Fibroblast of mammary gland (primary cell): ENCODE measurements around the gene ZNF577.

Experiments used
- DNase-seq: peaks from one replicate; pipeline ENCODE4 v3.0.0-alpha.2; 2010; ENCODE audit warnings: low read depth
- H3K4me3 ChIP-seq: 2 replicates; pipeline ENCODE4 v1.5.1; 2011; ENCODE audit warnings: low read depth, mild to moderate bottlenecking, low read length, moderate library complexity; ENCODE audit not compliant: control insufficient read depth
- CTCF ChIP-seq: conservative IDR thresholded peaks from 2 replicates; pipeline ENCODE4 v1.5.1; 2011; ENCODE audit warnings: low read depth, low read length, inconsistent platforms; ENCODE audit not compliant: control insufficient read depth, insufficient read depth

ZNF577 gene

DNA sequence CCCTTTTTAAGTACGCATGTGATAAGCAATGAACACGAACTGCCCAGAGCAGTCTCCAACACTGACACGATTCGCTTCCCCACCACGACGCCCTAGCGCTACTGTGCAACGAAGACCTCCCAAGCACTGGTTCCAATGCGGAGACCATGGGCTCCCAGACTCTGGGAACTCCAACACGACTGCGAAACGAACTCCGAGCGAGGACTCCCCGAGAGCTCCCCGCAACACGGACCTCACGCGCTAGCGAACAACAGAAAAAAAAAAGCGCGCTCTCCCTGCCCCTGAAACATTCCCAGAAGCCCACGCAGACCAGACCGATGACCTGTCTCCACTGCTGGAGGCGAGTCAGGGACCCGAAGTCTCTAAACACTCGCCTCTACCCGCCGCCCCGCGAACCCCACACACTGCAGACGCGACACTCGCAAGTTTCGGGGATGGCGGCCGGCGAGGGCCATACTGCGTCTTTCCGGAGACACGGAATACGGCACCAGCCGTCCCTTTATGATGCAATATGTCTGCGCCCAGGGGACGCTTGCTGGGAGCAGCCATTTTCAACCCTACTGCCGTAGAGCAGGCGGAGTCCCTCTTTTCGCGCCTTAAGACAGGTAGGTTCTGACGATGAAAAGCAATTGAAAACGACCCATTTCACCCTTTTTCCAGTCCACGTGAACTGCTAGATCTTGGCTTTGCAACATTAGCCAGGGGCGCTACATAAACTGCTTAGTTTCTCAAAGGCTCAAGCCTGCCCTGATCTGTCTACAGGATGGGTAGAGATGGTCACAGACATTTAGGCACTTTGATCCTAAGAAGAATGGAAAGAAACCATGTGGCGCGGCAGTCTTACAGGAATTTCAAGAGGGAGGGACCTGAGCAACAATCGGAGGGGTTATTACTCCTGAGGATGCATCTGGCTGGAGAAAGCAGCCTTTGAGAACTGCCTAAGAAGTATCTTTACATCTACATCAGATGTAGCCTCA lies at the start of gene ZNF577:
Gene ZNF577, minus strand, starts transcription at position 430 of the 977 bp plus-strand sequence. CDS start 7,569 bp downstream, outside the sequence.
- no peak for TF ChIP-seq CTCF
- H3K4me3 ChIP-seq = peak within 1 kb of the TSS; percentile 88
- DNase-seq = peak; percentile 93

GRCh38 chr19:51931921-51932320 lies 44.2 kb upstream of the ZNF577 start:
- H3K4me3 ChIP-seq = no peak overlapping the region
- TF ChIP-seq CTCF = no peak
- DNase-seq = no peak

- TF ChIP-seq CTCF = no peak
- H3K4me3 ChIP-seq = peak overlapping the region; percentile 98
- no peak for DNase-seq
These were observed 40.1 kb upstream of the ZNF577 start for GRCh38 chr19:51927859-51928258.

DNA sequence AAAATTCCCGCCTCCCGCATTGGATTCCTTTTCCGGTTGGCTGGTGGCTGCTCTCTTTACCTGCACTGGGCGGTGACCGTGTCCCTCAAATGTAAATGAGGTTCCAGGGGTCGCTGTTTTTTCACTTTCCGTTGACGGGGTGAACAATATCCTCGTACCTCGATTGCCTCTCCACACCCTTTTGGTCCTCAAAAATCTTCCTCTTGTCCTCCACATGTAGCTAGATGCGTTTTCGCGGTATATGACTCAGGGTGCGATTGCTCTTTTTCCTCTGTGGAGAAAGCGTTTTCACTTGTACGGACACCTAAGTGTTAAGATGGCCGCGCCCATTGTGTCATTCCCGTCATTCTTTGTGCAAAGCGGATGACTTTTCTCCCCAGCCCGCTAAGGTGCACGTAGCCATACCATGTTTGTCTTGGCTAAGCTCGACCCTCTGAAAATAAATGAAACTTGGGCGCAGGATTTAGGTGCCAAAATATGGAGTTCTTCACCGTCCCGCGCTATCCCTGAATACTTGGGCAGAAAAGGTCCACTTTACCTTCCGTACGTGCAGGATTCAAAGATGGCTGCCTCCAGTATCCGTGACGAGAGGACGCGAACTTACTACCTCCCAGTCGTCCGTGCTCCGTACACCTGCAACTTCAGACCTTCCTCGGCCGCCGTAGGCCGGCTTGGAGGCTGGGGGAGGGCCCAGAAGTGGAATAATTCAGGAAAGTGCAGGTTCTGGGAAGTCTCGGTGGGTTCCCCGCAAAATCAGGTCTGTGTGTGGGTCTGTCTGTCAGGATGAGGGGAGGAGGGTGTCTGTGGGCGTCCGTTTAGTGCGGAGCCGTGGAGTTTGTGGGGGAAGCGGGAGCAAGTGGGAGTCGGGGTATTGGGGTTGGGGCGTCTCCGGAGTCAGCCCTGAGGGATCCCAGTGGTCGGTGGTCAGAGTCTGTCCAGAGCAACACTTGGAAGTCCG lies 39.3 kb upstream of the ZNF577 start, which contains the start of gene ZNF613:
Gene ZNF613, plus strand, starts transcription at position 689 of the 958 bp plus-strand sequence. CDS start 8,749 bp downstream, outside the sequence.
- TF ChIP-seq CTCF = peak; percentile 12
- peak; percentile 92 for DNase-seq
- H3K4me3 ChIP-seq = peak within 1 kb of the TSS; percentile 98

DNA sequence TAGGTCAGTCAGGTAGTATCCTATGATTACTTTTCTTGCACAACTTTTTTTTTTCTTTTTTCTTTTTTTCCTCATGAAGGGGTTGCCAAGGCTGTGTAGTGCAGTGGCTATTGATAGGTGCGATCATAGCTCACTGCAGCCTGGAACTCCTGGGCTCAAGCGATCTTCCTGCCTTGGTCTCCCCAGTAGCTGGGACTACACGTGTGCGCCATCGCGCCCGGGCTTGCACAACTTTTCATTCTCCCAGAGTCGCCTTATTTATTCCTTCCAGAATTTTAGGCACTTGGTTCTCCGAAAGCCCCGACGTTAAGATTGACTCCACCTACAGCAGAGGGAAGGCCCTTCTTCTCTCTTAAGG lies 38.7 kb upstream of the ZNF577 start:
- no peak for TF ChIP-seq CTCF
- DNase-seq = no peak
- peak overlapping the region; percentile 98 for H3K4me3 ChIP-seq

GRCh38 chr19:51921949-51922348 lies 34.2 kb upstream of the ZNF577 start:
- no peak for DNase-seq
- TF ChIP-seq CTCF = no peak
- H3K4me3 ChIP-seq = no peak overlapping the region
